Loucy (cell line): ENCODE results near the gene SPEM2.
"Not testable (repeated sequence)": the region's sequence is repeated elsewhere in the genome, so short reads cannot be mapped to it uniquely, and the experiment has no call there.

ENCODE experiments used
- H2AFZ ChIP-seq: fragments of 200-600 bp; sonication (generic); 2 replicates; pipeline ENCODE4 v1.6.0; 2016; ENCODE audit warnings: antibody characterized with exemption, mild to moderate bottlenecking, low read length, moderate library complexity
- H3F3A ChIP-seq: fragments of 200-600 bp; 2 replicates; pipeline ENCODE4 v1.6.0; 2016; ENCODE audit warnings: antibody characterized with exemption, low read depth, mild to moderate bottlenecking
- H3K27me3 ChIP-seq: fragments of 200-600 bp; sonication (generic); 2 replicates; pipeline ENCODE4 v1.6.1; 2014; ENCODE audit warnings: low read length, mild to moderate bottlenecking; ENCODE audit not compliant: insufficient read depth, poor library complexity, severe bottlenecking
- H3K36me3 ChIP-seq: fragments of 200-600 bp; sonication (generic); 2 replicates; pipeline ENCODE4 v1.6.1; 2016; ENCODE audit warnings: low read length; ENCODE audit not compliant: insufficient read depth
- H3K4me1 ChIP-seq: fragments of 200-600 bp; sonication (generic); 2 replicates; pipeline ENCODE4 v1.5.1; 2014; ENCODE audit warnings: low read length, mild to moderate bottlenecking; ENCODE audit not compliant: insufficient read depth, poor library complexity, severe bottlenecking
- H3K4me2 ChIP-seq: fragments of 200-600 bp; sonication (generic); 2 replicates; pipeline ENCODE4 v1.6.0; 2014; ENCODE audit warnings: antibody characterized with exemption, low read length, low read depth, mild to moderate bottlenecking; ENCODE audit not compliant: poor library complexity, severe bottlenecking
- H3K4me3 ChIP-seq: fragments of 200-600 bp; sonication (generic); 2 replicates; pipeline ENCODE4 v1.5.1; 2014; ENCODE audit warnings: low read length, mild to moderate bottlenecking, mixed read lengths; ENCODE audit not compliant: poor library complexity, severe bottlenecking
- H3K79me2 ChIP-seq: fragments of 200-600 bp; sonication (generic); 2 replicates; pipeline ENCODE4 v1.6.1; 2014; ENCODE audit warnings: low read length; ENCODE audit not compliant: insufficient read depth
- H3K9ac ChIP-seq: fragments of 200-600 bp; sonication (generic); 2 replicates; pipeline ENCODE4 v1.6.0; 2014; ENCODE audit warnings: mild to moderate bottlenecking, low read depth, low read length, moderate library complexity; ENCODE audit not compliant: poor library complexity, severe bottlenecking
- H3K9me2 ChIP-seq: fragments of 200-600 bp; sonication (generic); replicated peaks from 2 replicates; pipeline ENCODE4 v1.6.1; 2016; ENCODE audit warnings: low read depth, low read length, mixed read lengths
- H3K9me3 ChIP-seq: fragments of 200-600 bp; sonication (generic); 2 replicates; pipeline ENCODE4 v1.6.1; 2014; ENCODE audit warnings: mild to moderate bottlenecking, antibody characterized with exemption, low read length, low read depth; ENCODE audit not compliant: insufficient read depth
- H4K20me1 ChIP-seq: fragments of 200-600 bp; sonication (generic); 2 replicates; pipeline ENCODE4 v1.6.0; 2014; ENCODE audit warnings: antibody characterized with exemption, low read length, mild to moderate bottlenecking; ENCODE audit not compliant: insufficient read depth, poor library complexity, severe bottlenecking
- CTCF ChIP-seq: fragments of 200-600 bp; sonication (generic); conservative IDR thresholded peaks from 2 replicates; pipeline ENCODE4 v1.5.1; 2014; ENCODE audit warnings: mild to moderate bottlenecking, antibody characterized with exemption, low read length
- EZH2phosphoT487 ChIP-seq: fragments of 200-600 bp; IDR thresholded peaks from 2 replicates; pipeline ENCODE4 v1.6.1; 2018; ENCODE audit warnings: antibody characterized with exemption, mild to moderate bottlenecking, moderate library complexity, borderline replicate concordance

The SPEM2 gene

GRCh38 chr17:7468290-7468689 is 42.9 kb downstream of the SPEM2 start:
- Histone ChIP-seq H3K36me3 (peaks cover 6% of the 10 kb centered on the region; the same call in 1 of the 2 replicates), H3K4me2 (no peak overlapping the region), H3K4me3 (no peak overlapping the region), H3K79me2 (peaks cover 22% of the 10 kb centered on the region; the same call in 1 of the 2 replicates), H3F3A (no peaks in the 10 kb centered on the region), H3K9me3 (no peaks in the 10 kb centered on the region), H3K27me3 (no peaks in the 10 kb centered on the region), H3K9ac (no peak overlapping the region), H3K9me2 (no peaks in the 10 kb centered on the region), H3K4me1 (peaks cover 16% of the 10 kb centered on the region), H2AFZ (no peak overlapping the region), H4K20me1 (peaks cover 3% of the 10 kb centered on the region)
- TF ChIP-seq CTCF (no peak), EZH2phosphoT487 (no peak)

- Histone ChIP-seq H3K79me2 (peaks cover 28% of the 10 kb centered on the region), H3K9me3 (no peaks in the 10 kb centered on the region), H3K9ac (no peak overlapping the region), H3K4me1 (peaks cover 16% of the 10 kb centered on the region), H3K36me3 (peaks cover under 1% of the 10 kb centered on the region; the same call in 1 of the 2 replicates), H2AFZ (no peak overlapping the region), H3F3A (no peaks in the 10 kb centered on the region), H4K20me1 (peaks cover 3% of the 10 kb centered on the region), H3K4me3 (no peak overlapping the region), H3K4me2 (no peak overlapping the region), H3K9me2 (no peaks in the 10 kb centered on the region), H3K27me3 (no peaks in the 10 kb centered on the region)
- TF ChIP-seq CTCF, result no peak
- no peak for TF ChIP-seq EZH2phosphoT487
Observed at GRCh38 chr17:7468804-7469389, 43.5 kb downstream of the SPEM2 start.

- not testable (repeated sequence) for H3K27me3 ChIP-seq, H3K4me3 ChIP-seq, H3K9ac ChIP-seq, H3K9me2 ChIP-seq, H3F3A ChIP-seq, H2AFZ ChIP-seq, H3K4me2 ChIP-seq, H4K20me1 ChIP-seq, H3K9me3 ChIP-seq, H3K36me3 ChIP-seq
- peaks cover 16% of the 10 kb centered on the region for H3K4me1 ChIP-seq
- H3K79me2 ChIP-seq, result peaks cover 37% of the 10 kb centered on the region
Observed at GRCh38 chr17:7469843-7470242, 44.4 kb downstream of the SPEM2 start.

GRCh38 chr17:7470457-7470973 is 45.1 kb downstream of the SPEM2 start:
- not testable (repeated sequence) for H3K9me2 ChIP-seq, H3K36me3 ChIP-seq, H3K9ac ChIP-seq, H3F3A ChIP-seq, H3K27me3 ChIP-seq, H3K4me2 ChIP-seq, H4K20me1 ChIP-seq, H2AFZ ChIP-seq, H3K9me3 ChIP-seq, H3K4me3 ChIP-seq
- H3K79me2 ChIP-seq, result peaks cover 43% of the 10 kb centered on the region
- peaks cover 16% of the 10 kb centered on the region for H3K4me1 ChIP-seq
